C4-2B (cell line): Measurements from ENCODE around the gene PHAF1.

ENCODE experiments used
- H3K27ac ChIP-seq: fragments of 450-650 bp; 2 replicates; pipeline ENCODE4 v1.5.1; 2017
- ZFX ChIP-seq: fragments of 450-650 bp; IDR thresholded peaks from 2 replicates; pipeline ENCODE4 v1.6.1; 2017
- TF ChIP-seq, protein P1 (sequence below): fragments of 450-650 bp; conservative IDR thresholded peaks from 2 replicates; pipeline ENCODE4 v1.5.1; 2017; ENCODE audit warnings: mild to moderate bottlenecking

PHAF1 gene

DNA sequence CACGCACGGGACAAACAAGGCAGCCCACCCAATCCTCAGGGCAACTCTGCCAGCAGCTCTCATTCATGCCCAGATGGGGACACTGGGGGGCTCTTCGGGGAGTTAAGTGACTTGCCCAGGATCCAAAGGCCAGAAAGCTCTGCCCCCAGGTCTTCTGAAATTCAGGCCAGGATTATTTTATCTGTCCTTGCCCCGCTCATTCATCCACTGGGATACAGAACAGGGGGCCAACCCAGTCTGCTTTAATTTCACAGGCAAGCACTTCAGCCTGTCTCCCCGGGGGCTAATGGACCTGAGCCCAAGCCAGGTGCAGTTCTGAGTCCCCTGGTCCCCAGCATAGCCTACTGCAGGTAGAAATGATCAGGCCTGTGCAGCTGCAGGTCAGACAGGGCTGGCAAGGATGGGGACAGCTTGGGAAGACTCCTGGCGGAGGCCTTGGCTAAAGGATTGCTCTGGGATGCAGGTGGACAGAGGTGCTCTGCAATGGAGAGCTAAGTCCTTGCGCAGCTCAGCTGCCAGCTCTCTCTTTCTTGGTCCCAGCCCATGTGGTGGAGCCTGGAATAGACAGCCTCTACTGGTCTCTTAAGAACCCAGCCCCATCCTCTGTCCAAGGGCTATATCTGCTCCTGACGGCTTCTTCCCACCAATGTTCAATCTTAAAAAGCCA, 41.8 kb downstream of the PHAF1 start:
- H3K27ac ChIP-seq = no peak overlapping the region
- no peak for TF ChIP-seq ZFX
- TF ChIP-seq, protein P1, sequence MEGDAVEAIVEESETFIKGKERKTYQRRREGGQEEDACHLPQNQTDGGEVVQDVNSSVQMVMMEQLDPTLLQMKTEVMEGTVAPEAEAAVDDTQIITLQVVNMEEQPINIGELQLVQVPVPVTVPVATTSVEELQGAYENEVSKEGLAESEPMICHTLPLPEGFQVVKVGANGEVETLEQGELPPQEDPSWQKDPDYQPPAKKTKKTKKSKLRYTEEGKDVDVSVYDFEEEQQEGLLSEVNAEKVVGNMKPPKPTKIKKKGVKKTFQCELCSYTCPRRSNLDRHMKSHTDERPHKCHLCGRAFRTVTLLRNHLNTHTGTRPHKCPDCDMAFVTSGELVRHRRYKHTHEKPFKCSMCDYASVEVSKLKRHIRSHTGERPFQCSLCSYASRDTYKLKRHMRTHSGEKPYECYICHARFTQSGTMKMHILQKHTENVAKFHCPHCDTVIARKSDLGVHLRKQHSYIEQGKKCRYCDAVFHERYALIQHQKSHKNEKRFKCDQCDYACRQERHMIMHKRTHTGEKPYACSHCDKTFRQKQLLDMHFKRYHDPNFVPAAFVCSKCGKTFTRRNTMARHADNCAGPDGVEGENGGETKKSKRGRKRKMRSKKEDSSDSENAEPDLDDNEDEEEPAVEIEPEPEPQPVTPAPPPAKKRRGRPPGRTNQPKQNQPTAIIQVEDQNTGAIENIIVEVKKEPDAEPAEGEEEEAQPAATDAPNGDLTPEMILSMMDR = no peak

DNA sequence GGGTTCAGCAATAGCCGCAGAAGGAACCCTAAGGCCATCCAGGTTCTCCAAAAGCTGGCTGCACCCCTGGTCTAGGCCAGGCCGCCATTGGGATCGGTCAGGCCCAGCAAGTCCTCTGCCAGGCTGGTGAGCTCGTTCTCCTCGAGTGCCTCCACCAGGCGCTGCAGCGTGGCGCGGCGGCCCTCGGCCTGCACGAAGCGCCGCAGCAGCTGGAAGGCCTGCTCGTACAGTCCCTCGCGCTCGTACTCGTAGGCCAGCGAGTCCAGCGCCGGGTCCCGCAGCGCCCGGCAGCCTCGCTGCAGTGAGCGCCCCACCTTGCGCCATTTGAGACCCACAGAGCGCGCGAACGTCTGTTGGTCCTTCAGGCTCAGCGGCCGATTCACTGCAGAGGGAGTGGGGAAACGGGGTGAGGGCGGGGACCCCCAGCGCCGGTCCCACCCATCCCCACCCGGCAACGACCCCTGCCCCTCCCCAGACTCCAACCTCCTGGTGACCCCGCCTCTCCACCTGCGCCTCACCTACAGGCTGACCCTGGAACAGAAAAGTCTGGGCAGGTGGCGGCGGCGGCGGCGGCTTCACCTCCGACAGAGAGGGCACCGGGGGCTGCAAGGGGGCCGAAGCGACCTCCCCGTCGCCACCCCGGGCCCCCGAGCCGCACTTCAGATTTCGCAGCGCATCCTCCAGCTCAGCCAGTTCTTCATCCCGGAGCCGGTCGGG, 45.0 kb downstream of the PHAF1 start:
- H3K27ac ChIP-seq = no peak overlapping the region
- TF ChIP-seq, protein P1 = no peak
- TF ChIP-seq ZFX = no peak

DNA sequence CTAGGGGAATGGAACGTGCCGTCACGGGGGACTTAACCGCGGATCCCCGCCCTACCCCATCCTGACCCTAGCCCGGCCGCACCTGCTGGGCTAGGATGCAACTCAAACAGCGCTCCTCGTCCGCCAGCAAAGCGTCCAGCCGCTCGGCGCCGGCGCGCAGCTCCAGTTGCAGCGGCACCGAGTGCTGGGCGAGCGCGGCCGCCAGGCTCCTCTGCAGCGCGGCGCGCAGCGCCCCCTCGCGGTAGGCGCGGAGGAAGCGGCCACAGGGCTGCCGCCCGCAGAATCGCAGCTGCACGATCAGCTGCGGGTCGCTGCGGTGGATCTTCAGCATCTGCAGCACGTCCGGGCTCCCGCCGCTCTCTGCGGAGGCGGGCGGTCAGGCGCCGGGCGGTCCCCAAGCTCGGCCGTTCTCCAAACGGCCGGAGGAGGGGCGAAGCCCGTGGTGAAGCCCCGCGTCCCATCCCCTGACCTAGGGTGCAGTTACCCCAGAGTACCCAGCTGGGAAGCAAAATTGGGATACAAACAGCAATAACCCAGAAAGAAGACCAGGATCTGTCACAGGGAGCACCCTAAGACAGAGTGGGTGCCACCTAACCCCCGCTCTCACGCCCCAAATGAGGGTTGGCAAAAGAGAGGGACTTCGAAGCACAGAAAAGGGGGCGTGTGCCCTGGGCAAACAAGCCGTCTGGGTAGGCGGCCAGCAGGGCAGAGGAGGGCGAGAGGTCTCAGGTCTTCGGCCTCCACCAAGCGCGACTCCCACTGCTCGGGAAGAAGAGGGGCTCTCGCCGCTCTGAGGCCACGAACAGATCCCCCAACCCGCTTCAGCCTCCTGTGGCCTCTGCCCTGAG, 45.8 kb downstream of the PHAF1 start:
- TF ChIP-seq, protein P1 = peak; percentile 99
- no peak for TF ChIP-seq ZFX
- H3K27ac ChIP-seq = no peak overlapping the region

DNA sequence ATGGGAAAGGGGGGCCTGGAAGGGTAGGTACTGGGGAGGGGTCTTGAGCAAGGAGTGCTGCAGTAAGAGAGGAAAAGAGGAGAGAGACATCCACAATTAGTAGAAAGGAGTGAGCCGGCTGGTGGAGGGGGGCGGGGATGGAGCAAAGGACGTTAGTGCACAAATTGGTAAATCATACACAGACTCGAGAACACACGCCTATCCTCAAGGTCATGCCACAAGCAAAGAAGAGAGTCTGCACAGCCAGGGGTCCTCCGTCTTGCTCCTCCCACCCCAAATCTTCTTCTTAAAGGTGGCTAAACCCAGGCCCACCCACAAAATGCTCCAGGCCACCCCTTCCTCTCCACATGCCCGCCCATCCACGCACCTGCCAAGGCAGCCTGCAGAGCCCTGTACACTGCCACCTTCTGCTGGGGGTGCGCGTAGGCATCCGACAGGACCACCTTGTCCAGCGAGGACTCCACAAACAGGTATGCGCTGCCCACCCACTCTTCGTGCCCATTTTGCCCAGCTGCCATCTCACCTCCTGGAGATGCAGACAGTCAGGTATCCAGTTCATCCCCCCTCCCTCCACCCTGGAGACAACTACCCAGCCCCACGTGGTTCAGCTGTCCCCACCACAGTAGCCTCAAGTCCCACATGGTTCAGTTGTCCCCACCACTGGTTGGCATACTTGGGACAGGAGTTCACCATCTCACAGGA, 46.6 kb downstream of the PHAF1 start:
- no peak overlapping the region for H3K27ac ChIP-seq
- TF ChIP-seq ZFX = no peak
- TF ChIP-seq, protein P1 = no peak

DNA sequence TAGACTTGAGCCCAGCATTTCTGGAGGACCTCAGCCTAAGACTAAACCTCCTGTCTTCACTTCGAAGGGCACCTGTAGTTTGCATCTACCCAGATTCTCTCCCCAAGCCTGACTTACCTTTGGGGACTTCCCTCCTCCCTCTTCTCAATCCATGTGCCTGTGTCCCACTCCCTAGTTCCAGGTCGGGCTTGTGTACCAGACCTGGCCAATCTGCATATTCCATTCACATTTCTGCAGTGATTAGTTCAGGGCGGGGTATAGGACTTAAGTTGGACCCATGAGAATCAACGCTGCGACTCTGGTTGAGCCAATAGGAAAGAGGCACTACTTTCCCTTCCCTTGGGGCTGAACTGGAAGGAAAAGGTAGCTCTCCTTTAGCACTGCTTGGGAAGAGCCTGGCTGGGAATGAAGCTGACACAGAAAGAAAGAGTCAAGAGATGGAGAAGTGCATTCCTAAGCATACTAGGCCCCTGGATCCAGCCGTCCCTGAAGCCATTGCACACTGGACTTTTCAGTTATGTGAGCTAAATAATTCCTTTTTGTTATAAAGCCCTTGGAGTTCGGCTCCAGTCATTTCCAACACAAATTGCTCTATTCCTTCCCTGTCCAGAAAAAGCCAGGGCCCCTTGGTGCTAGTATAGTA, 47.5 kb downstream of the PHAF1 start:
- TF ChIP-seq, protein P1 = no peak
- no peak for TF ChIP-seq ZFX
- no peak overlapping the region for H3K27ac ChIP-seq

DNA sequence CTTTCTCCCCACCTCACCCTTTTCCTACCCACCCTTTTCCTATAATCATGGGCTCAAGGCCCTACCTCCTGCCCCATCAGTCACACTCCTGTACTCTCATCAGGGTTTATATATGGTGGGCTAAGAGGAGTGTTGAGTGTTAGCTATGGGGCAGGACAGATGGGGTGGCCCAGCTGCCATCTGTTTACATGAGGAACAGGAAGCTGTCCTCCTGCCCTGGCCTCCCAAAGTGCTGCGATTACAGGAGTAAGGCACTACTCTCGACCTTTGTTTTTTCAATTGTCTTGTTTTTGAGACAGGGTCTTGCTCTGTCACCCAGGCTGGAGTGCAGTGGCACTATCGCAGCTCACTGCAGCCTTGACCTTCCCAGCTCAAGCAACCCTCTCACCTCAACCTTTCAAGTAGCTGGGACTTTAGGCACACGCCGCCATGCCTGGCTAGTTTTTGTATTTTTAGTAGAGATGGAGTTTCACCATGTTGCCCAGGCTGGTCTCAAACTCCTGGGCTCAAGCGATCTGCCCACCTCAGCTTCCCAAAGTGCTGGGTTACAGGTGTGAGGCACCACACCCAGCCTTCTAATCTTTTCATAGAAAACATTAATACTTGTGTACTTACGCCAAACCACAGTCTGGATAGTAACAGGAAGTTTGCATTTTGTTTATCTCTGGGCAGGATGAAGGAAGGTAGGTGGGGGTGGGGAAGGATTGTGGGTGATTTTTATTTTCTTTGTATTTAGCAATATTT, 48.3 kb downstream of the PHAF1 start:
- H3K27ac ChIP-seq = peak overlapping the region; percentile 6; the same call in 1 of the 2 replicates
- TF ChIP-seq, protein P1 = no peak
- no peak for TF ChIP-seq ZFX
